Stimulated activated CD8-positive, alpha-beta memory T cell treated with anti-CD3 and anti-CD28 coated beads, Interleukin-15, amount 100 ng/mL, for 4 hours (primary cell): Measurements from ENCODE around the gene ANXA5.

Source experiments
- DNase-seq, 2 donors: peaks; one replicate each; pipeline ENCODE4 v3.0.0-alpha.2; 2020; ENCODE audit warnings: low read depth in 2 of 2

The ANXA5 gene

DNA sequence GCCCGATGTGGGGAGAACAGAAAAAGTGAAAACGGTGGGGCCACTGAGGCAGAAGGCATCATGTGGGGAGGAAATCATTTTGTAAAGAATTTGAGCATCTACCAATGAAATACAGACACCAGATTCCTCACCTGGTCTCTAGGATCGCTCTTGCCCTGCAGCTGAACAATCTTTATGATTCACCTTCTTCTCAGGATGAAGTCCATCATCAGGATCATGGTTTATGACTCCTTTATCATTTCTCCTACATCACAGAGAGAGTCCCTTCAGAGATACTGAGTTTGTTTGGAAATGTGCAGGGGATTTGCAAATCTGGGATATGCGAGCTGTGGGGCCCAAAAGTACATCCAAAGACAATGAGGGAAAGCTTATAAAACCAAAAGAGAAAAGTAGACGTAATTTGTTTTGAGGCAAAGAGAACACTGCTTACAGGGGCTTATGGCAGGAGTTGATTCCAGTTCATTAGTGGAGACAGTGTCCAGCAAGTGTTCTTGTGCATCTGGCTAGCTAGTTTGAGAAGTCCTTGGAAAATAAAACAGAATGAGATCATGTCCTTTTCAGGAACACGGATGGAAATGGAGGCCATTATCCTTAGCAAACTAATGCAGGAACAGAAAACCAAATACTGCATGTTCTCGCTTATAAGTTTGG lies 15.3 kb upstream of the ANXA5 start:
- DNase-seq: no peak

DNA sequence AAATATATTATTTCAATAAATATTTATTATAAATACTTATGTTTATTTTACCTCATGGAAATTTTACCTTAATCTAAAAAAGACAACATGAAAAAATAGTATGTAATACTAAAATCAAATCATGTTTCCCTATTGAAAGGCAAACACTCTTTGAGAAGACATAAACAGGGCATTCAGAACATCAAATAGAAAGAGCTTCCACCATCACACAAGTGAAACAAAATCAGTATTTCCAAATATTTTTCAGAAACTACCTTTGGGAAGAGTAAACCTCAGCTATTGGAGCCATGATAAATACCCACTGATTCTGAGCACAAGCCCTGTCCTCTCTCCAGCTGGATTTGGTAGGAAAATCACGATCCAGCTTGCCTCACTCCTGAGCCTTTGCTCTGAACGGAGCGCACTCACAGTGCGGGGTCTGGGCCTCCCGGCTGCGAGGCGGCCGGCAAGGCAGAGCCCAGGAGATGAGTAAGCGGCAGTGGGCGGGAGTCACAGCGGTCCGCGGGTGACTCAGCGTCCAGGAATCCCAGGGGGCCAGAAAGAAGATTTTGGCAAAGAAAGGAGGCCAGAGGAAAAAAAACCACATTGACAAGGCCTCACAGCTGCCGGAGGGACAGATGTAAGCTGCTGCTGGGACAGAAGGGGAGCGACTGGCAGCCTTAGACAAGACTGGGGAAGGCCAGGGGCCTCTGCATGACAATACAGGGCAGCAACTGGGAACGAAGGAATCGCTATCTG lies 14.7 kb upstream of the ANXA5 start:
- no peak for DNase-seq

DNA sequence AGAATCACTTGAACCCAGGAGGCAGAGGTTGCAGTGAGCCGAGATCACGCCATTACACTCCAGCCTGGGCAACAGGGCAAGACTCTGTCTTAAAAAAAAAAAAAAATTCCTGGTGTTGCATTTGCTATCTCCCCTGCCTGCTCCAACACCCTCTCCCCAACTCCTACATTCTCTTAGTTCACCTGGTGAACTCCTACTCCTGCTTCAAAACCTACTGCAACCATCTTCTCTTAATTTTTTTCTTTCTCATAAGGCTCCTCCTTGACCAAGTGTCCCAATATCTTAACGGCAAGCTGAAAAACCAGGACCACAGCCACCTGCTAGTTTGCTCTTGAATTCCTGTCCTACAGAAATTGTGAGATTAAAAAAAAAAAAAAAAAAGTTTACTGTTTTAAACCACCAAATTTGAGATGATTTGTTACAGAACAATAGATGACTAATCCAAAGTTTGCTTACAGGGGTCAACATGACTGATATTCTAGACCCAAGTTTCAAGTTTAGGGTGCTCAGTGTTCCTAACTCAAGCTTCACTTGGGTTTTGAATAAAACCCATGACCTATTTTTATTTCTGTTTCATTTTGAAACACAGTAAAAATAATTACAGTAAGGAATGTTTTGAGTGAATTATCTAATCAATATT lies 13.1 kb upstream of the ANXA5 start:
- no peak for DNase-seq

DNA sequence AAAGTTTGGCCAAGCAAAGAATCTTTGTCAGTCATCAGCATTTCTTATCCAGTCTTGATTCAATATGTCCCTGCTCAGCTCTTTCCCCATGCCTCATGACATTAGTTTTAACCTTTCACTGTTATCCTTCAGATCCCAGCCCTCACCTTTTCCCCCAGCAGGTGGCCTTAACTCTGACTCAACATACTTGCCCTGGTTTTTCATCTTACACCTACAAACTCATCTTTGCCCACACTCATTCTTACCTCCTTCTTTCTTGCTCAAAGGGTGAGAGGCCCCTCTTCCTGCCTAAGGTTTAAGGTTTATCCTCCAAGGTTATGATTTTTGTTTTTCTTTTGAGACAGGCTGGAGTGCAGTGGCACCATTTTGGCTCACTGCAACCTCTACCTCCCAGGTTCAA lies 10.6 kb upstream of the ANXA5 start:
- no peak for DNase-seq

DNA sequence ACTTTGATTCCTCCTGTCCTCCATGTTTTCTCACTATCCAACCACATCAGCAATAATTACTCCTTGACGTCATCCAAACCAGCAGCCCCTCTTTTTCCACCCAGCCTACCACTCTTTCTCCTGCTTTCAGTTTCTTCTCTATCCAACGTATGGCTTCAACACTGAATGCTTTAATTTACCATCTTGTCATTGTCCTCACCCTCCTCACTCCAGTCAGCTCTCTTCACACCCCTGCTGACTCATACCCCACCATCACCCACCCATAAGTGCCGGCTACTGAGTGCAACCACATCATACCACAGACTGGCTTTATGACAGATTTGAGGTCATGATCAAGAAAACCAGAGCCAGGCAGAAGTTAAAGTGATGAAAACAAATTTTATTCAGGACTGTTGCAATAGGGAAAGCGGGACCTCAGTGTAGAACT lies 9.8 kb upstream of the ANXA5 start:
- DNase-seq: peak in 1 of 2 donors; percentile 45

DNA sequence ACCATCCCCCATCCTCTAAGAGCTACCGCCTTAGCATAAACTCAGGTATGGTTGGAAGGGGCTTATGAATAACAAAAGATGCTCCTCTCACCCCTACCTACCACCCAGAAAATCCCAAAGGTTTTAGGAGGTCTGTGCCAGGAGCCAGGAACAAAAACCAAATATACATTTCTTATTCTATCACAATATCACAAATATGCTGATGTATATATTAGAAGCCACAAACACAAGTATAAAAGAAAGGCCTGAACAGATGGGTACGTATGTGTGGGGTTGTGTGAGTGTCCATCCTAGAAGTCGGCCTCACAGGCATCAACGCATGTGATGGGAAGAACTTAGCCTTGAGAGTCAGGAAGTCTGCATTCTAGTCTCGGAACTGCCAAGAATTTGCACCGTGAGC lies 8.7 kb upstream of the ANXA5 start:
- DNase-seq: no peak

DNA sequence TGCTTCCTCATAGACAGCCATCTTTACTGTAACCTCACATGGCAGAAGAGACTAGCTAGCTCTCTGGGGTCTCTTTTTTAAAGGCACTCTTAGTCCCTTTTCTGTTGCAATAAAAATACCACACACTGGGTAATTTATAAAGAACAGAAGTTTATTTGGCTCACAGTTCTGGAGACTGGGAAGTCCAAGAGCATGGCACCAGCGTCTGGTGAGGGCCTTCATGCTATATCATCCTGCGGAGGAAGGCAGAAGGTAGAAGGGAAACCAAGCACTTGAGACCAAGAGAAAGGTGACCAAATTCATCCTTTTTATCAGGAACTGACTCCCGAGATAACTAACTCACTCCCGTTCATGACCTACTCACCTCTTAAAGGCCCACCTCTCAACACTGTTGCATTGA lies 5.4 kb upstream of the ANXA5 start:
- DNase-seq: no peak

DNA sequence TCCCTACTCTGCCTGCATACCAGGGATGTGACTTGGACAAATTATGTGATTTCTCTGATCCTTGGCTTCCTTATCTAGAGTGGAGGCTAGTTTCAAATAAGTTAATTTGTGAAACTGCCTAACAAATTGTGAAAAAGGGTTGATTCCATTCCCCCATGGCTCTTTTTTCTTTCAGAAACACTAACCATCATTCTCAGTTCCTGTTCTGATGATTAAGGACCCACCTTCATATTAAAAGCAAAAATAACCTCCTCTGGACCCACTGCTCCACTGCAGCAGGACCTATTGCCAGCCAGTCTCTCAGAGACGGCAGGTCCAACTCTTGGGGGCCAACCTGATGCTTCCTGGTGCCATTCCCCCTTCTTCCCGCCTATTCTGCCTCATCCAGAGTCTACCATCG lies 4.5 kb upstream of the ANXA5 start:
- DNase-seq: no peak

DNA sequence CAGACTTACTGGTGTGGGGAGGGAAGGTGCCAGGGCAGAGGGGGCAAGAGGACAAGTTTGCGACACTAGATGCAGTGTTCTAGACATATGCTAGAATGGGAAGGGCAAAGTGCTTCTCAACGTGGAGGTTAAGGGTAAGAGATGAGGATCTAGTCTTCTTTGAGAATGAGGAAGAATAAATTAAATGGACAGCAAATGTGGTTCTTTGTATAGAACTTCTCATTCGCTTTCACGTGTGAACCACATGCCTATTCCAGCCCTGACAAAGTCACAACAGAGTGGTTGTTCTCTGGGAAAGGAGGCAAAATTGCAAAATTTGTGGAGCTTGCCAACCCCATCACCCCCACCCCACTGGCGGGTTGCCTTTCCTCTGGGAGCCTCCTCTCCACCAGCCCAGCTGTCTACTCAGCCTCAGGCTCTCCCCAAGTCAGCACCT lies 1.5 kb upstream of the ANXA5 start:
- DNase-seq: no peak

DNA sequence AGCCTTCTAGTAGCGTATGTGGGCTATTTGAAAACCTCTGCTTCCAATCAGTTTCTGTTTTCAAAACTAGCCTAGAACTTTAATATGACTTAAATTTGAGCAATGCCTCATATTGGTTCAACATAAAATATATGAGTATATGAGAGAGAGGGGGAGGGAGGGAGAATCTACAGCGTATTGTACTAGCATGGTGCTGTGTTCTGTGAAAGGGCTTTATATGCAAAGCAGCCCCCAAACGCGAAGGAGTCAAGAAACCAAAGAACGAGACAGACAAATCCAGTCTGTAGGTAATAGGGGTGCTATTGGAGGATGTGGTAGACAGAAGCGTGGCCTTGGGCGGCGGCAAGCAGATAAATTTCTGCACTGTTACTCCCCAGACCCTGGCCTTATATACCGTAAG lies 784 bp upstream of the ANXA5 start:
- DNase-seq: no peak

DNA sequence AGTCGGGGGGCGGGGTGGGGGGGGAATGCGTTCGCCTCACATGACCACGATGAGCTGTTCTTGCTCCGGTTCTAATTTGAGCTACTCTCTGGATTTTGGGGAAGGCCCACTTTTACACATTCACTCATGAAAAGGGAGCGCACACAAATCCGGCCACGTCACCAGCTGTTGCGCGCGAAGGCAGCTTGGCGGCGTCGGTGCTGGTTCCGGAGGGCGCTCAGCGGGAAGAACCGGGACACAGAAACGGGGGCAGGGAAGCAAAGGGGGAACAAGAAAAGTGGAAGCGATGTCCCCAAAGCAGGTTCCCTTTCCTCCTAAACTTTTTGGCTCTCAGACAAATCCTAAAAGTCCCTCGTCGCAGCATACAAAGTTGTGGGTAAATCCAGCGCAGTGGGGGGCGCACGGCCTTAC lies 605 bp downstream of the ANXA5 start:
- DNase-seq: peak in 1 of 2 donors; percentile 34

DNA sequence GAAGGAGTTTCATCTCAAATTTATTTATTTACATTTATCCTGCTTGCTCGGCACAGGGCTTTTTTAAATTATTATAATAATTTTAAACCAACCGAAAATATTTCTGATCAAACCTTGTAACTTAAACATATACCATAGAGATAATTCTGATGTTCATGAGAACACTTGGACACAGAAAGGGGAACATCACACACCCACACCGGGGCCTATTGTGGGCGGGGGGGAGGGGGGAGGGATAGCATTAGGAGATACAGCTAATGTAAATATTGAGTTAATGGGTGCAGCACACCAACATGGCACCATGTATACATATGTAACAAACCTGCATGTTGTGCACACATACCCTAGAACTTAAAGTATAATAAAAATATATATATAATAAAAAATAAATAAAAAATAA lies 2.9 kb downstream of the ANXA5 start:
- no peak for DNase-seq

DNA sequence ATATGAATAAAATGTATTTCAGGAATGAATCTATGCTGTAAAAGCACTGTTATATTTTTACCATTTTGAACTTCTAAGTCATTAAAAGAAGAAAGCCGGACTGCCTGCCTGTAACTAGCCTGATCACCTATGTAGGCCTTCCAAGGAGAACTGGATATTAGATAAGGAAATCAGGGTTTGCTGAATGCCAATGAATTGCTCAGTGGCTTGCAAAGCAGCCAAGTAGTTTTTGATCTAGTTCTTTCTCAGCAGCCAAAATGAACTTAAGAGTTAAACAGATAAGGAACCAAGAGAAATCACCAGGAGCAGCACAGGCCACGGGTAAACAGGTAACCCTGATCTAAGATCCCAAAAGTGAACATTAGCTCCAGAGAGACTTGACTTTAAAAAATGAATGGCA lies 3.3 kb downstream of the ANXA5 start:
- no peak for DNase-seq

DNA sequence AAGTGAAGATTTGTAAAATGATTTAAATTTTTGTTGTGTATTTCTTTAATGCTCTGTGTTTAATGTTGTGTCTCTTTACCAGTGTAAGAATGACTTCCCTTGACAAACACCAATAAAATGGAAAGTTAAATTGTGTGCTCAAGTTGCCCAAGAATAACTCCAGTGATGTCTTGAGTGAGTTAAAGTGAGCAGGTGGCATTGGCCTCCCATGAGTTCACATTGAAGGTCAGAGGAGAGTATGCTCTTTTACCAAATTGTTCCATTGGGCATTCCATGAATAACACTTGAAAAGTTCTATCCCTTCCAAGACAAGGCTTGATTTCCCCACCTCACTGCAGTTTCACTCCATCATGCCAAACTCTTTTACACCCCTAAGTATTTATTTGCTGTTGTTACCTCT lies 4.5 kb downstream of the ANXA5 start:
- no peak for DNase-seq

DNA sequence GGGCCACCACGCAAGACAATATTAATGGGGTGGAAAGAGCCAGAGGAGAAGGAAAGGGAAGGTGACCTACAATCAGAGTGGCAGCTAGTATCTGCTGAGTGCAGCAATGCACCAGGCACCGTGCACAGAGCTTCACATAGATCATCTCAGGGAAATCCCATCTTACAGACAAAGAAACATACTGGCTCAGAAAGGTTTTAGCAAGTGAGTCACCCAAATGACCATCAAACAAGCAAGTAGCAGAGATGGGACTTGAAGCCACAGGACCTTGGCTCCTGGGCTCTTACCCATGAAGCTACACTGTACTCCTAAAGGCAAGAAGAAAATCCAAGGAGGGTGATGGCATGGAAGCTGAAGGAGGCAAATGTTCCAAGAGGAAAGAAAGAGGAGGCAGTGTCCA lies 6.8 kb downstream of the ANXA5 start:
- DNase-seq: no peak

DNA sequence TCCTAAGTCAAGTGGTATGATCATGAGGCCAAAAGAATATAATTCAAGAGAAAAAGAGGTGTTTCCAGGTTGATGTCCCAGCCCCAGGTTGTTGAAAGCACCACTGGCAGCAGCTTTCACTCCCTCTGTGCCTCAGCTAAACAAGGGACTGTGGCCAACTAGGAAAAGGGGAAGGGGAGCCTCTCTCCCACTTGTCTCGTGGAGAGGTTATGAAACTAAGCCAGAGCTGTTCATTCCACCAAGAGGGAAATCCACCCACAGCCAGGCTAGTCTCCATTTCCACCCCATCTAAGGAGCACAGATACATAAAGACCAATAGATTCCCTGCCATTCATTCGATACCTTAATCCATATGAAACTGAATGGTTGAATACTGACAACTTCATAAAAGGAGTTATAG lies 8.1 kb downstream of the ANXA5 start:
- DNase-seq: no peak

DNA sequence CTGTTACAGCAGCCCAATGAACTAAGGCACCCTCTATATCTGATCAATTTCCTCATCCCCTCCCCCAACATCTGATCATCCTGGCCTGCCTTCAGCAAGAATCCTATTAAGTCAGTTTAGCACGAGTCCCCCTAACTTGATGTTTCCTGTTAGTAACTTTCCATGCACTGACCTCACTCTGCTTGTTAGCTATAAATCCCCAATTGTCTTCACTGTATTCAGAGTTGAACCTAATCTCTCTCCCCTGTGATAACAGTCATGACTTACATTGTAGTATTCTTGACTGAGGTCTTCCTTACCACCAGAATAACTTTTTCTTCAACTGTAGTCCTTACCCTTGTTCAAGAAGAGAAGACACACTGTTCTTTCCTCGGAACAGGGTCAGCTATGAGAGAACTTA lies 8.5 kb downstream of the ANXA5 start:
- no peak for DNase-seq

DNA sequence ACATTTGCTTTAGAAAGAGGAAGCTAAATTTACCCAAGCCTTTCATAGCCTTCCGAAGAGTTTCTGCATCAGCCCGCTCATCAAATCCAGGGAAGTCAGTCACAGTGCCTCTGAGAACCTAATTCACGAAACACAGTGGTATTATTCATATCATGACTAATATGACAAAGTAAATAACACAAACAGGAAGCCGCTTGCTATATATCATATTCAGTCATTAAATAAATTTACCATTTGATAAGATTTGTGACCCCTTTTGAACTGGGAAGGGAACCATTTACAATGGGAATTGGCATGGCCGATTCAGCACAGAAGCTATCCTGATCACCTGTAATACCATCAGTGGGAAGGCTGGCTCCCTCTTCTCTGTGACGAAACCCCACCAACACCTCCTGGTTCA lies 10.5 kb downstream of the ANXA5 start:
- no peak for DNase-seq

DNA sequence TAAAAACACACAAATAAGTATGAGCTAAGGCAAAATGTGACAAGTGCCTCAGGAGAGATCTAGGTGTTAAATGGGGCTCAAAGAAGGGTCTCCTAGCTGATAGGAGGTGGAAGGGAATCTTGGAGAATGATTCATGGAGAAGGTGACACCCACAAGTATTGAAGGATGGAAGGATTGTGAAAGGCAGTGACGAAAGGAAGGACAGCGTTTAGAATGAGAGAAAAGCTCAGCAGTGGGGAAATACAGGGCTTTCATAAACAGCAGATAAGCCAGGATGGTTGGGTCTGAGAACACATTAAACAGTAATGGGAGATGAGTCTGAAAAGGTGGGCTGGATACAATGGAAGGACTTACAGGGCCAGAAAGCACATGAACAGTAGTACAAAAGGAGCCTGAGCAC lies 11.5 kb downstream of the ANXA5 start:
- no peak for DNase-seq

DNA sequence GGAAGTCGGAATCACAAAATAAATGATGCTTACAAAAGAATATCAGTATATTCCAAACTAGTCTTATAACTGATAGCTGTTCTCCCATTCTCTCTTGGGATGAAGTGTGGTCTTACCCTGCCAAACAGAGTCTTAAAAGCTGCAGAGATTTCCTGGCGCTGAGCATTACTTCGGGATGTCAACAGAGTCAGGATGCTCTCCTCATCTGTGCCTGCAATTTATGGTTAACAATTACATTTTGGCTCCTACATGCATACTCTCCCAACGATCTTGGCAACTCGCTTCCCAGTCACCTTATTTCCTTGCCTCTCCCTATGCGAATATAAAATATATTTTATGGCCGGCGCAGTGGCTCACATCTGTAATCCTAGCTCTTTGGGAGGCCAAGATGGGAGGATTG lies 12.2 kb downstream of the ANXA5 start:
- DNase-seq: no peak

DNA sequence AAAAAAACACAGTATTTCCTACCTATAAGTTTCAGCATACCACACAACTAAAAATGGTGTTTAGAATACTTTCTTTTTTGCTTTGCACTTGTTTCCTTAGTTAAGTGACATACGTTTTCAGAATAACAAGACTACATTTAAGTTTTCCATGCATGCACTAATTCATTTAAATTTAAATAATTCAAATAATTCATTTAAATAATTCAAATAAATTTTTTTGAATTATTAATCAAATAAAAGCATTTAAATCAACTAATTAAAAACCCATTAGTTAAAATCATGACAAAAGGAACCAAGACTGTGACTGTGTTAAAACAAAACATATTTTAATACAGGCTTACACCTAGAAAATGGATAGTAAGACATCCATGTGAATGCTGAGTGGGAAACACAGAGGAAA lies 12.8 kb downstream of the ANXA5 start:
- DNase-seq: no peak

DNA sequence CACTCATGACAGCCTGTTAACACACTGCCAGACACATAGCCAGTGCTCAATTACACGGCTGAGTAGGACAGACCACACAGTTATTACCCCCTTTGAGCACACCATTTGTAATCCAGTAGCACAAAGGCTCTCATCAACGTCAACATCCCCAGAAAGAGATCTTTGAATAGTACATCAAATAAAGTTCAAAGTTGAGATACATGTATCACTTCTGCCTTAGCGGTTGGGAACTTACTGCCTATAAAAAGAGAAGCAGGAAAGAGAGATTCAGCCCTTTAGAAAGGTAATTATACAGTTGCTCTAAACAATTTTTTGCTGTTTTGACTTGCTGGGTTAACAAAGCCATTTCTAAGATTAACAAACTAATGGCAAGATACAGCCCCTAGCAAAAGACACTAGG lies 16.2 kb downstream of the ANXA5 start:
- DNase-seq: no peak

DNA sequence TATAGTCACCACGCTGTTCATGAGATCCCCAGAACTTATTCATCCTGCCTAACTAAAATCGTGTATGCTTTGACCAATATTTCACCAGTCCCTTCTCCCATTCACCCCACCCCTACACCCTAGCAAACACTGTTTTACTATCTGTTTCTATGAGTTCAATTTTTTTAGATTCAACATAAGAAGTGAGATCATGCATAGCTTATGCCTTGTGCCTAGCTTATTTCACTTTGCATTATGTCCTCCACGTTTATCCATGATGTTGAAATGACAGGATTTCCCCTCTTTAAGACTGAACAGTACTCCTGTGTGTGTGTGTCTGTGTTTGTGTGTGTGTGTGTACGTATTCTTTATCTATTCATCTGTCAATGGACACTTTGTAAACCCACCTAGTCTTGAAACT lies 16.8 kb downstream of the ANXA5 start:
- no peak for DNase-seq
